Natural killer cell (primary cell): Measurements from ENCODE around the gene RPP25L. TPM values are rescaled to one million over a fixed set of nuclear protein-coding genes. Genes with fewer than 3 reads are reported as not detected.

Experiments
- ATAC-seq, 3 donors: fragments of 150-1000 bp in 2 of 3; fragments of 200-7000 bp in 1 of 3; cut with Tn5 transposase; 1 replicate in 1 of 3; 2 replicates in 2 of 3; pipeline ENCODE4 v1.10.0; 2021; ENCODE audit warnings: mild to moderate bottlenecking in 2 of 3, moderate library complexity in 2 of 3
- DNase-seq, 2 donors: peaks; one replicate each; pipeline versions ENCODE4 v3.0.0 to v3.0.0-alpha.2; 2013 to 2021; ENCODE audit warnings: mixed read lengths in 1 of 2
- H3K27ac ChIP-seq: one replicate; pipeline ENCODE4 v1.5.1; 2013; ENCODE audit warnings: mild to moderate bottlenecking, low read length
- H3K27me3 ChIP-seq: one replicate; pipeline ENCODE4 v1.6.1; 2013; ENCODE audit warnings: low read length; ENCODE audit not compliant: control insufficient read depth, insufficient read depth
- H3K36me3 ChIP-seq: one replicate; pipeline ENCODE4 v1.6.1; 2013; ENCODE audit warnings: low read length; ENCODE audit not compliant: control insufficient read depth, insufficient read depth
- H3K4me1 ChIP-seq: one replicate; pipeline ENCODE4 v1.6.1; 2013; ENCODE audit warnings: low read length; ENCODE audit not compliant: control insufficient read depth, insufficient read depth
- H3K4me3 ChIP-seq: one replicate; pipeline ENCODE4 v1.5.1; 2013; ENCODE audit warnings: low read length
- H3K9me3 ChIP-seq: one replicate; pipeline ENCODE4 v1.6.1; 2013; ENCODE audit warnings: low read length; ENCODE audit not compliant: control insufficient read depth, insufficient read depth
- H3K27ac Mint-ChIP-seq, 2 donors: one replicate each; pipeline ENCODE4 v1.8.0; 2022; ENCODE audit warnings: mild to moderate bottlenecking in 2 of 2, mixed read lengths in 2 of 2, moderate library complexity in 1 of 2
- H3K27me3 Mint-ChIP-seq, 2 donors: one replicate each; pipeline ENCODE4 v1.8.0; 2022; ENCODE audit warnings: low read depth in 2 of 2, mixed read lengths in 2 of 2
- H3K36me3 Mint-ChIP-seq: one replicate; pipeline ENCODE4 v1.8.0; 2022; ENCODE audit warnings: mixed read lengths
- H3K4me1 Mint-ChIP-seq, 2 donors: one replicate each; pipeline ENCODE4 v1.8.0; 2022; ENCODE audit warnings: mixed read lengths in 2 of 2
- H3K4me3 Mint-ChIP-seq: one replicate; pipeline ENCODE4 v1.8.0; 2022; ENCODE audit warnings: mild to moderate bottlenecking, moderate library complexity, mixed read lengths
- H3K9me3 Mint-ChIP-seq, 2 donors: one replicate each; pipeline ENCODE4 v1.8.0; 2022; ENCODE audit warnings: mixed read lengths in 2 of 2
- WGBS: methylation state at CpG from one replicate; pipeline ENCODE4 v1.1.7; 2013; ENCODE audit warnings: missing lambda C conversion rate; ENCODE audit not compliant: insufficient coverage; 5-methylcytosine and 5-hydroxymethylcytosine counted together
- intact Hi-C: fragments of 100-400 bp; cut with micrococcal nuclease; formaldehyde crosslinking; loops from one replicate; pipeline ENCODE4 v1.14.2; 2022
- total RNA-seq, 4 donors: library from RNA; stranded (reverse); fragments of 120-200 nt in 1 of 4; gene quantifications; one replicate each; pipeline versions ENCODE4 v1.2.3 to v1.2.4, GENCODE V29; 2013 to 2022
- TF ChIP-seq, protein P1 (sequence below): fragments of 200-600 bp; IDR thresholded peaks from one replicate; pipeline ENCODE4 v1.8.0; 2022; ENCODE audit warnings: antibody characterized with exemption

The RPP25L gene
- total RNA-seq, 3 donors from 2014 or later (not counting 1 experiment from before 2014, with no cell fraction given): 9.3 to 15.0 (median 9.8) TPM

GRCh38 chr9:34560599-34561214, 51.2 kb downstream of the RPP25L start:
- H3K4me3 Mint-ChIP-seq: no peak overlapping the region
- Histone ChIP-seq H3K4me1 (no peaks in the 10 kb centered on the region), H3K4me3 (no peak overlapping the region), H3K27me3 (peaks cover 3% of the 10 kb centered on the region), H3K27ac (no peak overlapping the region), H3K9me3 (peaks cover 6% of the 10 kb centered on the region), H3K36me3 (no peaks in the 10 kb centered on the region)
- intact Hi-C loops: no loop called here
- ATAC-seq (no peak), DNase-seq (no peak)
- no peaks in the 10 kb centered on the region for H3K4me1 Mint-ChIP-seq
- no peaks in the 10 kb centered on the region for H3K36me3 Mint-ChIP-seq
- H3K27ac Mint-ChIP-seq: no peak overlapping the region
- peaks cover 7 to 41% of the 10 kb centered on the region in 2 donors for H3K27me3 Mint-ChIP-seq
- TF ChIP-seq, protein P1, sequence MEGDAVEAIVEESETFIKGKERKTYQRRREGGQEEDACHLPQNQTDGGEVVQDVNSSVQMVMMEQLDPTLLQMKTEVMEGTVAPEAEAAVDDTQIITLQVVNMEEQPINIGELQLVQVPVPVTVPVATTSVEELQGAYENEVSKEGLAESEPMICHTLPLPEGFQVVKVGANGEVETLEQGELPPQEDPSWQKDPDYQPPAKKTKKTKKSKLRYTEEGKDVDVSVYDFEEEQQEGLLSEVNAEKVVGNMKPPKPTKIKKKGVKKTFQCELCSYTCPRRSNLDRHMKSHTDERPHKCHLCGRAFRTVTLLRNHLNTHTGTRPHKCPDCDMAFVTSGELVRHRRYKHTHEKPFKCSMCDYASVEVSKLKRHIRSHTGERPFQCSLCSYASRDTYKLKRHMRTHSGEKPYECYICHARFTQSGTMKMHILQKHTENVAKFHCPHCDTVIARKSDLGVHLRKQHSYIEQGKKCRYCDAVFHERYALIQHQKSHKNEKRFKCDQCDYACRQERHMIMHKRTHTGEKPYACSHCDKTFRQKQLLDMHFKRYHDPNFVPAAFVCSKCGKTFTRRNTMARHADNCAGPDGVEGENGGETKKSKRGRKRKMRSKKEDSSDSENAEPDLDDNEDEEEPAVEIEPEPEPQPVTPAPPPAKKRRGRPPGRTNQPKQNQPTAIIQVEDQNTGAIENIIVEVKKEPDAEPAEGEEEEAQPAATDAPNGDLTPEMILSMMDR: no peak
- no peaks in the 10 kb centered on the region for H3K9me3 Mint-ChIP-seq
- WGBS: 87% methylated on average over 21 of the region's 21 CpGs

Other genes starting within 250 kb of the RPP25L start
- gene MYORG, start 235.2 kb downstream of the RPP25L start, total RNA-seq: under 1 TPM; 0.58 to 0.93 (median 0.92) TPM
- gene FAM219A, start 153.5 kb downstream of the RPP25L start, total RNA-seq: 10 to 100 TPM; 18.9 to 20.6 (median 19.2) TPM
- not detected for gene DNAI1, start 153.3 kb downstream of the RPP25L start, total RNA-seq
- gene ENHO, start 89.1 kb downstream of the RPP25L start, total RNA-seq: 1 to 10 TPM in 1 of 3 donors, under 1 TPM in 1, not detected in 1; 0.34 to 1.7 TPM
- not detected for gene CNTFR, start 22.4 kb downstream of the RPP25L start, total RNA-seq
- gene DCTN3, start 8.4 kb upstream of the RPP25L start, total RNA-seq: 100 to 1,000 TPM; 135 to 171 (median 147) TPM
- gene ARID3C, start 17.0 kb upstream of the RPP25L start, total RNA-seq: under 1 TPM in 2 of 3 donors, not detected in 1; 0.24 to 0.77 TPM
- 10 to 100 TPM; 22.1 to 29.8 (median 23.0) TPM for gene SIGMAR1, start 25.7 kb upstream of the RPP25L start, total RNA-seq
- 100 to 1,000 TPM in 1 of 3 donors, 10 to 100 TPM in 2; 81.9 to 118 (median 89.3) TPM for gene GALT, start 34.6 kb upstream of the RPP25L start, total RNA-seq
- gene IL11RA, start 40.1 kb upstream of the RPP25L start, total RNA-seq: 10 to 100 TPM; 64.2 to 91.1 (median 66.1) TPM
- not detected for gene CCL27, start 50.6 kb upstream of the RPP25L start, total RNA-seq
- gene CCL19, start 79.2 kb upstream of the RPP25L start, total RNA-seq: not detected
- not detected for gene CCL21, start 98.0 kb upstream of the RPP25L start, total RNA-seq